NT2/D1 (cell line): ENCODE data around the gene CLEC16A.

Experiments
- SUZ12 ChIP-seq: IDR thresholded peaks from 2 replicates; pipeline ENCODE4 v1.6.1; 2011; ENCODE audit not compliant: insufficient read length, insufficient read depth; ENCODE audit errors: extremely low read depth
- YY1 ChIP-seq: IDR thresholded peaks from 2 replicates; pipeline ENCODE4 v1.6.1; 2011; ENCODE audit not compliant: insufficient read length, insufficient read depth
- ZNF274 ChIP-seq: IDR thresholded peaks from 2 replicates; pipeline ENCODE4 v1.6.1; 2011; ENCODE audit warnings: mild to moderate bottlenecking, low read depth, low read length

- TF ChIP-seq YY1, result no peak
- TF ChIP-seq SUZ12, result no peak
- no peak for TF ChIP-seq ZNF274
Observed at GRCh38 chr16:11198828-11199227, 254.5 kb downstream of the CLEC16A start.
